HEK293 (cell line): ENCODE data around the gene C14orf132.

Experiments used
- CTCF ChIP-seq: fragments of 450-650 bp; formaldehyde crosslinking; IDR thresholded peaks from 2 replicates; pipeline ENCODE4 v1.5.1; 2016; ENCODE audit warnings: missing biosample characterization, missing genetic modification characterization
- KLF9 ChIP-seq: fragments of 450-650 bp; formaldehyde crosslinking; IDR thresholded peaks from 2 replicates; pipeline ENCODE4 v1.5.1; 2016; ENCODE audit warnings: missing biosample characterization, missing genetic modification characterization, low read depth
- REST ChIP-seq: fragments of 450-650 bp; formaldehyde crosslinking; IDR thresholded peaks from 2 replicates; pipeline ENCODE4 v1.5.1; 2016; ENCODE audit warnings: missing biosample characterization, missing genetic modification characterization
- ZNF398 ChIP-seq: fragments of 450-650 bp; formaldehyde crosslinking; IDR thresholded peaks from 2 replicates; pipeline ENCODE4 v1.5.1; 2017; ENCODE audit warnings: missing biosample characterization, missing genetic modification characterization
- ZNF544 ChIP-seq: fragments of 450-650 bp; formaldehyde crosslinking; IDR thresholded peaks from 2 replicates; pipeline ENCODE4 v1.5.0; 2017; ENCODE audit warnings: missing biosample characterization, missing genetic modification characterization
- ZNF548 ChIP-seq: fragments of 450-650 bp; formaldehyde crosslinking; IDR thresholded peaks from 2 replicates; pipeline ENCODE4 v1.5.1; 2016; ENCODE audit warnings: missing biosample characterization, missing genetic modification characterization
- ZNF571 ChIP-seq: fragments of 450-650 bp; formaldehyde crosslinking; IDR thresholded peaks from 2 replicates; pipeline ENCODE4 v1.5.0; 2017; ENCODE audit warnings: missing biosample characterization, missing genetic modification characterization
- ZNF623 ChIP-seq: fragments of 450-650 bp; formaldehyde crosslinking; IDR thresholded peaks from 2 replicates; pipeline ENCODE4 v1.5.1; 2016; ENCODE audit warnings: missing biosample characterization, missing genetic modification characterization
- ZNF626 ChIP-seq: fragments of 450-650 bp; sonication (Bioruptor Pico); formaldehyde crosslinking; IDR thresholded peaks from 2 replicates; pipeline ENCODE4 v1.5.1; 2018; ENCODE audit warnings: missing biosample characterization, missing genetic modification characterization, inconsistent platforms

DNA sequence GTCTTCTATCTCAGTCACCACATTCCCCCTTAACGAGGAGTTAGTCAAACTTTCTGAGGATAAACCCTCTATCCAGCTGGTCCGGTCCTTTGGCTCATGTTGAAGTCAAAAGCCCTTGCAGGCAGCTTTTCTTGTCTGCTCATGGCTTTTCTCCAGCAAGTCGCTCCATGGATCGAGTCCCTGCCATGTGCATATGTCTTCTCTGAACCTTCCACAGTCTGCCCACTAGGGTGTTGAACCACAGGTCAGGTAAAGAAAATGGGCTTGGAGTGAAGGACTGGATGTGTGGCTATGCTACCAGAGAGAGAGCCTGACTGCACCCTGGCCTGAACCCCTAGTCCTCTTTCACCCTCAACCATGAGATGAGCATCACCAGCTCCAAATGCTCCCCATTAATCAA lies 22.8 kb downstream of the C14orf132 start:
- TF ChIP-seq CTCF (no peak), REST (tag by site-specific recombination) (no peak), ZNF544 (tag by site-specific recombination) (no peak), KLF9 (tag by site-specific recombination) (no peak), ZNF571 (tag by site-specific recombination) (no peak), ZNF626 (tag by site-specific recombination) (no peak), ZNF548 (tag by site-specific recombination) (no peak), ZNF398 (tag by site-specific recombination) (no peak), ZNF623 (tag by site-specific recombination) (no peak)
